PC-3 (cell line): ENCODE results near the gene EVPL. TPM values are rescaled to one million over a fixed set of nuclear protein-coding genes. Genes with fewer than 3 reads are reported as not detected.
A peak's percentile ranks its signal among the peaks of the same experiment; 100 is the strongest.

ENCODE experiments used
- ATAC-seq: fragments of 200-7000 bp; cut with Tn5 transposase; 2 replicates; pipeline ENCODE4 v1.9.1; 2020; ENCODE audit warnings: mild to moderate bottlenecking, moderate library complexity
- BruUV-seq: library from RNA; stranded (reverse); fragments of 400-500 nt; replicated peaks from 2 replicates; lab custom pipeline; 2021; lab: Mats Ljungman, UMichigan
- CTCF ChIA-PET: fragments of 300-600 bp; sonication (Branson Sonifier 250); formaldehyde crosslinking; loops from one replicate; lab custom pipeline; 2022; ENCODE audit warnings: antibody characterized with exemption; lab: Charles Lee
- POLR2A ChIA-PET: fragments of 300-600 bp; sonication (Branson Sonifier 250); formaldehyde crosslinking; loops from one replicate; lab custom pipeline; 2022; ENCODE audit warnings: antibody characterized with exemption; ENCODE audit not compliant: unreplicated experiment; lab: Charles Lee
- DNase-seq: peaks from one replicate; pipeline ENCODE4 v3.0.0-alpha.2; 2015
- H2AFZ ChIP-seq: fragments of 300-600 bp; sonication (generic); 2 replicates; pipeline ENCODE4 v1.6.0; 2016; ENCODE audit warnings: antibody characterized with exemption, low read length
- H3F3A ChIP-seq: fragments of 300-600 bp; sonication (generic); one replicate; pipeline ENCODE4 v1.6.0; 2017; ENCODE audit warnings: antibody characterized with exemption, low read length, control low read depth, mild to moderate bottlenecking; ENCODE audit not compliant: unreplicated experiment
- H3K27ac ChIP-seq: fragments of 300-600 bp; sonication (generic); 2 replicates; pipeline ENCODE4 v1.5.1; 2016; ENCODE audit warnings: mild to moderate bottlenecking, low read length
- H3K27me3 ChIP-seq: fragments of 300-600 bp; sonication (generic); 2 replicates; pipeline ENCODE4 v1.6.1; 2016; ENCODE audit warnings: low read length, mixed read lengths
- H3K36me3 ChIP-seq: fragments of 300-600 bp; sonication (generic); 2 replicates; pipeline ENCODE4 v1.6.1; 2016; ENCODE audit warnings: low read depth, mixed run types, low read length, mixed read lengths
- H3K4me1 ChIP-seq: fragments of 300-600 bp; sonication (generic); 2 replicates; pipeline ENCODE4 v1.5.1; 2016; ENCODE audit warnings: low read length; ENCODE audit not compliant: insufficient read depth
- H3K4me2 ChIP-seq: fragments of 300-600 bp; sonication (generic); 2 replicates; pipeline ENCODE4 v1.6.0; 2016; ENCODE audit warnings: low read length
- H3K4me3 ChIP-seq: fragments of 300-600 bp; sonication (generic); 2 replicates; pipeline ENCODE4 v1.5.1; 2016; ENCODE audit warnings: mild to moderate bottlenecking, low read length, mixed read lengths
- H3K79me2 ChIP-seq: fragments of 300-600 bp; sonication (generic); 2 replicates; pipeline ENCODE4 v1.6.1; 2017; ENCODE audit warnings: low read length, mixed read lengths
- H3K9ac ChIP-seq: fragments of 300-600 bp; sonication (generic); 2 replicates; pipeline ENCODE4 v1.6.0; 2016; ENCODE audit warnings: mild to moderate bottlenecking, low read length
- H3K9me2 ChIP-seq: fragments of 300-600 bp; sonication (generic); replicated peaks from 2 replicates; pipeline ENCODE4 v1.6.1; 2016; ENCODE audit warnings: mixed run types, low read length, mixed read lengths
- H3K9me3 ChIP-seq: fragments of 300-600 bp; sonication (generic); 2 replicates; pipeline ENCODE4 v1.6.1; 2016; ENCODE audit warnings: low read length, mixed read lengths
- H4K20me1 ChIP-seq: fragments of 300-600 bp; sonication (generic); 2 replicates; pipeline ENCODE4 v1.6.1; 2016; ENCODE audit warnings: low read length, mixed read lengths
- EZH2 ChIP-seq: fragments of 300-600 bp; sonication (generic); IDR thresholded peaks from one replicate; pipeline ENCODE4 v1.6.1; 2017; ENCODE audit warnings: antibody characterized with exemption, mild to moderate bottlenecking, low read length; ENCODE audit not compliant: unreplicated experiment
- EZH2phosphoT487 ChIP-seq: fragments of 300-600 bp; sonication (generic); IDR thresholded peaks from 2 replicates; pipeline ENCODE4 v1.6.1; 2018; ENCODE audit warnings: mild to moderate bottlenecking, antibody characterized with exemption, low read length, borderline replicate concordance
- intact Hi-C: fragments of 100-400 bp; cut with micrococcal nuclease; formaldehyde crosslinking; loops from 2 replicates; pipeline ENCODE4 v1.9.0; 2023
- total RNA-seq: library from RNA; depleted of rRNA; stranded (reverse); fragments of >200 nt; gene quantifications from 2 replicates; pipeline ENCODE4 v1.2.3, GENCODE V29; 2014
- TF ChIP-seq, protein P1 (sequence below): fragments of 300-600 bp; sonication (generic); conservative IDR thresholded peaks from 2 replicates; pipeline ENCODE4 v1.5.1; 2017; ENCODE audit warnings: antibody characterized with exemption, low read depth, mild to moderate bottlenecking, low read length

The EVPL gene
- total RNA-seq, 1 experiment from 2014 or later, result 38.8 TPM

DNA sequence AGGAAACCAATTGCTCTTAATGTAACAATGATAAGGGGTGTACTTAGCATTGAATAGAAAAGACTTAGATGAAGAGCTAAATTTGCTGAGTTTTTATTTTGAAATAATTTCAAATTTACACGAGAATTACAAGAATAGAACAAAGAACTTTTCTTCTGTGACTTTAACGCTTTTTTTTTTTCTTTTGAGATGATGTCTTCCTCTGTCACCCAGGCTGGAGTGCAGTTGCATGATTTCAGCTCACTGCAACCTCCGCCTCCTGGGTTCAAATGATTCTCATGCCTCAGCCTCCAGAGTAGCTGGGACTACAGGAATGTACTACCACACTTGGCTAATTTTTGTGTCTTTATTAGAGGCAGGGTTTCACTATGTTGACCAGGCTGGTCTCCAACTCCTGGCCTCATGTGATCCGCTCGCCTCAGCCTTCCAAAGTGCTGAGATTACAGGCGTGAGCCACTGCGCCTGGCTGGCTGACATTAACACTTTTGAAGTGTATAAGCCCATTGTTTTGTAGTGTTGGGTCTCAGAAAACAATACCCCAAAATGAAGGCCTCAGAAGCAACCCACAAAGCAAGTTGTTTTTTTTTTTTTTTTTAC lies 46.0 kb downstream of the EVPL start:
- H3K27ac ChIP-seq, result no peak overlapping the region
- H3K4me3 ChIP-seq, result no peak overlapping the region
- ATAC-seq (no peak), DNase-seq (no peak)
- ChIA-PET CTCF (no interaction called here), POLR2A (interaction anchor here (0.6 kb wide), 1 partner anchor 40 kb away, joined by 9 read pairs; the partner anchor contains the start of gene FBF1)
- no peaks in the 10 kb centered on the region for H4K20me1 ChIP-seq
- H3F3A ChIP-seq, result peaks cover 5% of the 10 kb centered on the region
- no peaks in the 10 kb centered on the region for H3K9me3 ChIP-seq
- peaks cover 36% of the 10 kb centered on the region for H3K4me1 ChIP-seq
- peak overlapping the region; percentile 94 for H3K4me2 ChIP-seq
- H2AFZ ChIP-seq, result no peak overlapping the region
- H3K27me3 ChIP-seq, result no peaks in the 10 kb centered on the region
- H3K9me2 ChIP-seq, result no peaks in the 10 kb centered on the region
- BruUV-seq, result no TSS peak
- peaks cover 49% of the 10 kb centered on the region for H3K79me2 ChIP-seq
- no peak for TF ChIP-seq EZH2
- H3K9ac ChIP-seq, result no peak overlapping the region
- H3K36me3 ChIP-seq, result peaks cover 5% of the 10 kb centered on the region; the same call in 1 of the 2 replicates
- intact Hi-C loops, result no loop called here

DNA sequence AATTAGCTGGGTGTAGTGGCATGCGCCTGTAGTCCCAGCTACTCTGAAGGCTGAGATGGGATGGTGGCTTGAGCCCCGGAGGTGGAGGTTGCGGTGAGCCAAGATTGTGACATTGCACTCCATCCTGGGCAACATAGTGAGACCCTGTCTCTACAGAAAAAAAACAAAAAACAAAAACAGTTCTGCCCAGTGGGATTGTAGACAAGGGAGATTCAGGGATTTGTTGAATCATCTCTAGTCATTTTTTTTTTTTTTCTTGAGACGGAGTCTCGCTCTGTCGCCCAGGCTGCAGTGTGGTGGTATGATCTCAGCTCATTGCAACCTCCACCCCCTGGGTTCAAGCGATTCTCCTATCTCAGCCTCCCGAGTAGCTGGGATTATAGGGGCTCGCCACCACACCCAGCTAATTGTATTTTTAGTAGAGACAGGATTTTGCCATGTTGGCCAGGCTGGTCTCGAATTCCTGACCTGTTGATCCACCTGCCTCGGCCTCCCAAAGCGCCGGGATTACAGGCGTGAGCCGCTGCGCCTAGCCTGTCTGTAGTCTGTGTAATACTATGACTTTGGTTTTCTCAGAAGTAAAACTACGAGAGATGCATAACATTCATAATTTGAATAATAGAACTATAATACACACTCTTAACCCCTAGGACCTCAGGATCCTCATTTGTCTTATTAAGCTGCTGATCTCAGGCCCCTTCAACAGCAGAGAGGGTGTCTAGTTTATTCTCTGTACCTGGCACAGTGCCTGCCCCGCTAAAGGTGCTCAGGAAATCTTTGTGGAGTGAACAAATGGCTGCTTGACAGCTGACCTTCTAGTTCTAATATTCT lies 46.7 kb downstream of the EVPL start:
- H2AFZ ChIP-seq, result peak overlapping the region; percentile 63; the same call in 1 of the 2 replicates
- H4K20me1 ChIP-seq, result no peaks in the 10 kb centered on the region
- DNase-seq, result no peak
- peaks cover 5% of the 10 kb centered on the region for H3F3A ChIP-seq
- no peaks in the 10 kb centered on the region for H3K9me3 ChIP-seq
- H3K27me3 ChIP-seq, result no peaks in the 10 kb centered on the region
- H3K4me1 ChIP-seq, result peaks cover 40% of the 10 kb centered on the region
- ChIA-PET POLR2A (interaction anchor here (0.6 kb wide), 3 partner anchors 40 to 98 kb away, joined by 3 to 9 read pairs (median 4); partner anchors contain the start of gene FBF1), CTCF (no interaction called here)
- H3K9me2 ChIP-seq, result no peaks in the 10 kb centered on the region
- H3K4me2 ChIP-seq, result peak overlapping the region; percentile 94
- peak overlapping the region; percentile 82 for H3K27ac ChIP-seq
- H3K36me3 ChIP-seq, result peaks cover 2% of the 10 kb centered on the region; the same call in 1 of the 2 replicates
- TF ChIP-seq, protein P1, sequence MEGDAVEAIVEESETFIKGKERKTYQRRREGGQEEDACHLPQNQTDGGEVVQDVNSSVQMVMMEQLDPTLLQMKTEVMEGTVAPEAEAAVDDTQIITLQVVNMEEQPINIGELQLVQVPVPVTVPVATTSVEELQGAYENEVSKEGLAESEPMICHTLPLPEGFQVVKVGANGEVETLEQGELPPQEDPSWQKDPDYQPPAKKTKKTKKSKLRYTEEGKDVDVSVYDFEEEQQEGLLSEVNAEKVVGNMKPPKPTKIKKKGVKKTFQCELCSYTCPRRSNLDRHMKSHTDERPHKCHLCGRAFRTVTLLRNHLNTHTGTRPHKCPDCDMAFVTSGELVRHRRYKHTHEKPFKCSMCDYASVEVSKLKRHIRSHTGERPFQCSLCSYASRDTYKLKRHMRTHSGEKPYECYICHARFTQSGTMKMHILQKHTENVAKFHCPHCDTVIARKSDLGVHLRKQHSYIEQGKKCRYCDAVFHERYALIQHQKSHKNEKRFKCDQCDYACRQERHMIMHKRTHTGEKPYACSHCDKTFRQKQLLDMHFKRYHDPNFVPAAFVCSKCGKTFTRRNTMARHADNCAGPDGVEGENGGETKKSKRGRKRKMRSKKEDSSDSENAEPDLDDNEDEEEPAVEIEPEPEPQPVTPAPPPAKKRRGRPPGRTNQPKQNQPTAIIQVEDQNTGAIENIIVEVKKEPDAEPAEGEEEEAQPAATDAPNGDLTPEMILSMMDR, result no peak
- TF ChIP-seq EZH2 (no peak), EZH2phosphoT487 (no peak)
- no TSS peak for BruUV-seq
- no peak for ATAC-seq
- peak overlapping the region; percentile 87 for H3K9ac ChIP-seq
- H3K79me2 ChIP-seq, result peaks cover 56% of the 10 kb centered on the region
- H3K4me3 ChIP-seq, result peak overlapping the region; percentile 94
- intact Hi-C loops, result no loop called here

DNA sequence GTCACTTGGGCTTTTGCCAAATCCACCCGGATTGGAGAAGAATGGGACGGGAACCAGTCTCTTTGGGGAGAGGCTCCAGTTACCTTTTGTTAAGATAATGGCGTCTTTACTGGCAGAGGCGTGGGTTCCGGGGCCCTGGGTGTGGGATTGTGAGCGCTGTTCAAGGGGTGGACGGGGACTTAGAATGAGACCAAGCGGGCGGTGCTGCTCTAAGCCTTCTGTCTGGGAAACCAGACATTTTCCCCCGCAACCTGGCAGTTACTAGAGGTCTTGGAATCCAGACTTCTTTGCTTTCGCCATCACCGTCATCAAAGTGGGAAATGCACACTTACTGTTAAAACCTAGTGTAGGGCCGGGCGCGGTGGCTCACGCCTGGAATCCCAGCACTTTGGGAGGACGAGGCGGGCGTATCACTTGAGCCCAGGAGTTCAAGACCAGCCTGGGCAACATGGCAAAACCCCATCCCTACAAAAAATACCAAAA lies 47.4 kb downstream of the EVPL start:
- no peak for DNase-seq
- Histone ChIP-seq H4K20me1 (no peaks in the 10 kb centered on the region), H2AFZ (peak overlapping the region; percentile 63)

More for the DNA sequence above, 47.4 kb downstream of the EVPL start:
- peak overlapping the region; percentile 94 for H3K4me3 ChIP-seq
- H3K9ac ChIP-seq, result peak overlapping the region; percentile 87
- intact Hi-C loops, result loop anchor here (1.0 to 2.0 kb wide), 3 partner anchors 21 to 74 kb away; partner anchors contain the start of gene FBF1
- TF ChIP-seq, protein P1, result no peak
- no peak for TF ChIP-seq EZH2
- no peak for TF ChIP-seq EZH2phosphoT487
- TSS peak; percentile 86 for BruUV-seq
- H3K27me3 ChIP-seq, result no peaks in the 10 kb centered on the region
- H3K9me3 ChIP-seq, result no peaks in the 10 kb centered on the region
- peaks cover 5% of the 10 kb centered on the region for H3F3A ChIP-seq
- POLR2A ChIA-PET, result interaction anchor here (0.6 kb wide), 2 partner anchors 74 to 97 kb away, joined by 3 to 4 read pairs; no protein-coding TSS in a partner anchor
- CTCF ChIA-PET, result no interaction called here
- H3K9me2 ChIP-seq, result no peaks in the 10 kb centered on the region
- H3K4me2 ChIP-seq, result peak overlapping the region; percentile 94
- peaks cover 2% of the 10 kb centered on the region; the same call in 1 of the 2 replicates for H3K36me3 ChIP-seq
- H3K79me2 ChIP-seq, result peaks cover 61% of the 10 kb centered on the region
- no peak; the same call in 1 of the 2 replicates for ATAC-seq
- peaks cover 40% of the 10 kb centered on the region for H3K4me1 ChIP-seq
- H3K27ac ChIP-seq, result peak overlapping the region; percentile 82
